ENCODE measurements around the gene TMEM132C. TPM values are rescaled to one million over a fixed set of nuclear protein-coding genes. Genes with fewer than 3 reads are reported as not detected.

The TMEM132C gene
- total RNA-seq, 1 donor from 2014 or later = 0.29 TPM

- Mint-ChIP-seq H3K4me3 (ENCODE audit: low read depth) (no peak overlapping the region), H3K9me3 (ENCODE audit: low read depth) (no peaks in the 10 kb centered on the region), H3K27me3 (peaks cover 3% of the 10 kb centered on the region), H3K4me1 (ENCODE audit: low read depth) (peaks cover 16% of the 10 kb centered on the region), H3K27ac (no peak overlapping the region), H3K36me3 (ENCODE audit: insufficient read depth) (no peaks in the 10 kb centered on the region)
- DNase-seq (ENCODE audit: low spot score, unreplicated experiment) = no peak
- TF ChIP-seq, protein P1, sequence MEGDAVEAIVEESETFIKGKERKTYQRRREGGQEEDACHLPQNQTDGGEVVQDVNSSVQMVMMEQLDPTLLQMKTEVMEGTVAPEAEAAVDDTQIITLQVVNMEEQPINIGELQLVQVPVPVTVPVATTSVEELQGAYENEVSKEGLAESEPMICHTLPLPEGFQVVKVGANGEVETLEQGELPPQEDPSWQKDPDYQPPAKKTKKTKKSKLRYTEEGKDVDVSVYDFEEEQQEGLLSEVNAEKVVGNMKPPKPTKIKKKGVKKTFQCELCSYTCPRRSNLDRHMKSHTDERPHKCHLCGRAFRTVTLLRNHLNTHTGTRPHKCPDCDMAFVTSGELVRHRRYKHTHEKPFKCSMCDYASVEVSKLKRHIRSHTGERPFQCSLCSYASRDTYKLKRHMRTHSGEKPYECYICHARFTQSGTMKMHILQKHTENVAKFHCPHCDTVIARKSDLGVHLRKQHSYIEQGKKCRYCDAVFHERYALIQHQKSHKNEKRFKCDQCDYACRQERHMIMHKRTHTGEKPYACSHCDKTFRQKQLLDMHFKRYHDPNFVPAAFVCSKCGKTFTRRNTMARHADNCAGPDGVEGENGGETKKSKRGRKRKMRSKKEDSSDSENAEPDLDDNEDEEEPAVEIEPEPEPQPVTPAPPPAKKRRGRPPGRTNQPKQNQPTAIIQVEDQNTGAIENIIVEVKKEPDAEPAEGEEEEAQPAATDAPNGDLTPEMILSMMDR (IDR thresholded peaks at IDR 0.05; ENCODE audit: unreplicated experiment) = no peak
Measured at GRCh38 chr12:128657378-128657777, 390.4 kb downstream of the TMEM132C start.

GRCh38 chr12:128660532-128661225, 393.7 kb downstream of the TMEM132C start:
- peaks cover 3% of the 10 kb centered on the region for H3K27me3 Mint-ChIP-seq
- TF ChIP-seq, protein P1 (IDR thresholded peaks at IDR 0.05; ENCODE audit: unreplicated experiment) = no peak
- no peaks in the 10 kb centered on the region for H3K9me3 Mint-ChIP-seq (ENCODE audit: low read depth)
- H3K36me3 Mint-ChIP-seq (ENCODE audit: insufficient read depth) = no peaks in the 10 kb centered on the region
- H3K27ac Mint-ChIP-seq = no peak overlapping the region
- DNase-seq (ENCODE audit: low spot score, unreplicated experiment) = no peak
- no peak overlapping the region for H3K4me3 Mint-ChIP-seq (ENCODE audit: low read depth)
- H3K4me1 Mint-ChIP-seq (ENCODE audit: low read depth) = peaks cover 19% of the 10 kb centered on the region

DNA sequence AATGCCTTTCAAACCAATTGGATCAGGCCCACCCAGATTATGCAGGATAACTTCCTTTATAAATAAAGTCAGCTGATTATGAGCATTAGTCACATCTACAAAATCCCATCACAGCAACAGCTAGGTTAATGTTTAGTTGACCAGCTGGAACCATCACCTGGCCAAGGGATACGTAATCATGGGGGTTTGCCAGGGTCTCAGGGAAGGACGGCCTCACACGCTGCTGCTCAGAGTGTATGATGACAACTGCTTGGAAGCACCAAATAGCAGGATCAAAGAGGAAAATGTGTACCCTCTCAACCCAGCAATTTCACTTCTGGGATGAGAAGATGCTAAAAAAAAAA, 394.2 kb downstream of the TMEM132C start:
- H3K36me3 Mint-ChIP-seq (ENCODE audit: insufficient read depth) = no peaks in the 10 kb centered on the region
- H3K27me3 Mint-ChIP-seq = peaks cover 3% of the 10 kb centered on the region
- H3K27ac Mint-ChIP-seq = peak overlapping the region; percentile 62
- no peak for DNase-seq (ENCODE audit: low spot score, unreplicated experiment)
- TF ChIP-seq, protein P1 (IDR thresholded peaks at IDR 0.05; ENCODE audit: unreplicated experiment) = no peak
- H3K9me3 Mint-ChIP-seq (ENCODE audit: low read depth) = no peaks in the 10 kb centered on the region
- no peak overlapping the region for H3K4me3 Mint-ChIP-seq (ENCODE audit: low read depth)
- peaks cover 19% of the 10 kb centered on the region for H3K4me1 Mint-ChIP-seq (ENCODE audit: low read depth)

GRCh38 chr12:128662101-128662500, 395.1 kb downstream of the TMEM132C start:
- Mint-ChIP-seq H3K27ac (no peak overlapping the region), H3K27me3 (peaks cover 3% of the 10 kb centered on the region)
- TF ChIP-seq, protein P1 (IDR thresholded peaks at IDR 0.05; ENCODE audit: unreplicated experiment) = no peak

GRCh38 chr12:128664501-128664900, 397.5 kb downstream of the TMEM132C start:
- TF ChIP-seq, protein P1 (IDR thresholded peaks at IDR 0.05; ENCODE audit: unreplicated experiment) = no peak
- H3K4me3 Mint-ChIP-seq (ENCODE audit: low read depth) = no peak overlapping the region
- H3K9me3 Mint-ChIP-seq (ENCODE audit: low read depth) = no peaks in the 10 kb centered on the region
- H3K4me1 Mint-ChIP-seq (ENCODE audit: low read depth) = peaks cover 19% of the 10 kb centered on the region
- H3K36me3 Mint-ChIP-seq (ENCODE audit: insufficient read depth) = no peaks in the 10 kb centered on the region
- peaks cover 3% of the 10 kb centered on the region for H3K27me3 Mint-ChIP-seq
- DNase-seq (ENCODE audit: low spot score, unreplicated experiment) = no peak
- H3K27ac Mint-ChIP-seq = no peak overlapping the region

More at GRCh38 chr12:128662101-128662500, 395.1 kb downstream of the TMEM132C start:
- Mint-ChIP-seq H3K4me1 (ENCODE audit: low read depth) (peaks cover 19% of the 10 kb centered on the region), H3K9me3 (ENCODE audit: low read depth) (no peaks in the 10 kb centered on the region), H3K4me3 (ENCODE audit: low read depth) (no peak overlapping the region), H3K36me3 (ENCODE audit: insufficient read depth) (no peaks in the 10 kb centered on the region)
- no peak for DNase-seq (ENCODE audit: low spot score, unreplicated experiment)

Measured in progenitor cell of endocrine pancreas (in vitro differentiated cells).